HL-60 (cell line): ENCODE measurements around the gene PEG3.

Experiments
- CTCF ChIP-seq: IDR thresholded peaks from one replicate; pipeline ENCODE4 v1.5.1; 2011; ENCODE audit warnings: low read length, control low read depth, inconsistent platforms; ENCODE audit not compliant: insufficient read depth
- GABPA ChIP-seq: IDR thresholded peaks from 2 replicates; pipeline ENCODE4 v1.6.1; 2012; ENCODE audit warnings: low read depth
- SPI1 ChIP-seq: IDR thresholded peaks from 2 replicates; pipeline ENCODE4 v1.6.1; 2012; ENCODE audit warnings: low read depth, mild to moderate bottlenecking, borderline replicate concordance

GRCh38 chr19:56823956-56824355, 16.6 kb downstream of the PEG3 start:
- TF ChIP-seq CTCF, result no peak
- no peak for TF ChIP-seq GABPA
- no peak for TF ChIP-seq SPI1
